Body of pancreas (tissue), 4 donors: ENCODE results near the gene ARRB1. TPM values are rescaled to one million over a fixed set of nuclear protein-coding genes. Genes with fewer than 3 reads are reported as not detected.

ENCODE experiments used
- ATAC-seq: fragments of 150-250 bp; one replicate; pipeline ENCODE4 v1.9.1; 2016
- DNase-seq, 4 donors: peaks; one replicate each; pipeline ENCODE4 v3.0.0-alpha.2; 2019
- H3K27ac ChIP-seq, 4 donors: fragments of 200-600 bp; sonication (generic); 1 replicate in 3 of 4; 2 replicates in 1 of 4; pipeline versions ENCODE4 v1.5.1 to v1.6.1; 2016 to 2019; ENCODE audit warnings: mild to moderate bottlenecking in 1 of 4, mixed read lengths in 1 of 4, moderate library complexity in 1 of 4
- H3K27me3 ChIP-seq, 2 donors: fragments of 200-600 bp; sonication (generic); one replicate each; pipeline ENCODE4 v1.6.0; 2016; ENCODE audit warnings: mild to moderate bottlenecking in 1 of 2
- H3K36me3 ChIP-seq, 2 donors: fragments of 200-600 bp; sonication (generic); replicated peaks in 1 of 2; 2 replicates each; pipeline ENCODE4 v1.5.1; 2016; ENCODE audit warnings: low read depth in 2 of 2; ENCODE audit not compliant: insufficient read depth in 1 of 2
- H3K4me1 ChIP-seq: fragments of 200-600 bp; sonication (generic); one replicate; pipeline ENCODE4 v1.6.0; 2016
- H3K4me3 ChIP-seq, 2 donors: fragments of 200-600 bp; sonication (generic); 1 replicate in 1 of 2; 2 replicates in 1 of 2; pipeline ENCODE4 v1.5.1; 2016 to 2019
- H3K9me3 ChIP-seq, 3 donors: fragments of 200-600 bp; sonication (generic); 1 replicate in 2 of 3; 2 replicates in 1 of 3; pipeline ENCODE4 v1.5.1; 2016
- POLR2A ChIP-seq, 3 donors: fragments of 450-650 bp; IDR thresholded peaks; one replicate each; pipeline ENCODE4 v1.6.1; 2016; ENCODE audit warnings: antibody characterized with exemption in 3 of 3, mild to moderate bottlenecking in 2 of 3
- WGBS, 2 donors: methylation state at CpG; one replicate each; pipeline ENCODE4 v1.1.5; 2017; 5-methylcytosine and 5-hydroxymethylcytosine counted together
- intact Hi-C: fragments of 100-400 bp; cut with DNase I; formaldehyde crosslinking; loops from one replicate; pipeline ENCODE4 v1.15.1; 2023
- total RNA-seq, 2 donors: library from RNA; depleted of rRNA; stranded (reverse); fragments of >200 nt; gene quantifications; one replicate each; pipeline ENCODE4 v1.1.0, GENCODE V29; 2016
- TF ChIP-seq, protein P1 (sequence below), 7 experiments: fragments of 450-650 bp in 4 of 7; fragments of 200-600 bp in 3 of 7; sonication (generic) in 3 of 7; IDR thresholded peaks; one replicate each; pipeline ENCODE4 v1.5.1; 2016 to 2019; ENCODE audit warnings: antibody characterized with exemption in 7 of 7

The ARRB1 gene
- total RNA-seq, 2 donors from 2014 or later = 41.0 to 54.1 TPM

DNA sequence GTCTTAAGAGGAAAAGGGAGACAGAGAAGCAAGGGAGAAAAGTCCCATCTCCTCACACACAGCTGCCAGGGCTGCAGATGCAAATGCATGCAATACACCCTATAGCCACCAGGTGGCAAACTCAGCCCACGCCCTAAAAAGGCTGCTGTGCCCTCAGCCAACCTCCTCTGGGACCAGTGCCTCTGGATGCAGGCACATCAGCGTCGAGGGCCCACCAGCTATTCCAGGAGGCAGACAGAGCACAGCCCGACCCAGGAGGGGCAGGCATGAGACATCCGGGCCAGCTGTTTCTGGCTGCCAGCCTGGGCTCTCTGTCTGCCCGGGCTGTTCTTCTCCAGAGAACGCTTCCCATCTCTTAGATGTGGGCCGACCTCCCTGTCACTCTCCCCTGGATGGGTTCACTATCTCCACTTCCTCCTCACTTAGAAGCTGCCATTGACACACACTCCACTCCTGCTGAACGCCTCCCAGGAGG, 71.2 kb downstream of the ARRB1 start:
- 36 to 56% methylated on average over 4 to 9 of the region's 9 CpGs for WGBS, 2 donors

DNA sequence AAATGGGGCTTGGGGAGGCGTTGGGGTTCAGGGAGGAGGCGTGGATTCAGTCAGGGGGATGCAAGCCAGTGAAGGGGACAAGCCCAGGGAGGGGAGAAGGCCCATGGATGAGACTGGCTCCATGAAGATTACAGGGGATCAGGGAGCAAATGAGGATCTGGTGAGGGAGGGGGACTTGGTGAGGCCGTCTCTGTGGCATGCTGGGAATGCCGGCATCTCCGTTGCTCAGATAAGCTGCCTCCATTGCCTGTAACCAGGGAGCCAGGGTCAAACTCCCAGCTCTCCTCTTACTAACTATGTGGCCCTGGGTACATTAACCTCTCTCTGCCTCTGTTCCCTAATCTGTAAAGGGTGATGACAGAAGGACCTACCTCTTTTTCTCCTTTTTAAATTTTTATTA, 72.2 kb downstream of the ARRB1 start:
- TF ChIP-seq, protein P1, sequence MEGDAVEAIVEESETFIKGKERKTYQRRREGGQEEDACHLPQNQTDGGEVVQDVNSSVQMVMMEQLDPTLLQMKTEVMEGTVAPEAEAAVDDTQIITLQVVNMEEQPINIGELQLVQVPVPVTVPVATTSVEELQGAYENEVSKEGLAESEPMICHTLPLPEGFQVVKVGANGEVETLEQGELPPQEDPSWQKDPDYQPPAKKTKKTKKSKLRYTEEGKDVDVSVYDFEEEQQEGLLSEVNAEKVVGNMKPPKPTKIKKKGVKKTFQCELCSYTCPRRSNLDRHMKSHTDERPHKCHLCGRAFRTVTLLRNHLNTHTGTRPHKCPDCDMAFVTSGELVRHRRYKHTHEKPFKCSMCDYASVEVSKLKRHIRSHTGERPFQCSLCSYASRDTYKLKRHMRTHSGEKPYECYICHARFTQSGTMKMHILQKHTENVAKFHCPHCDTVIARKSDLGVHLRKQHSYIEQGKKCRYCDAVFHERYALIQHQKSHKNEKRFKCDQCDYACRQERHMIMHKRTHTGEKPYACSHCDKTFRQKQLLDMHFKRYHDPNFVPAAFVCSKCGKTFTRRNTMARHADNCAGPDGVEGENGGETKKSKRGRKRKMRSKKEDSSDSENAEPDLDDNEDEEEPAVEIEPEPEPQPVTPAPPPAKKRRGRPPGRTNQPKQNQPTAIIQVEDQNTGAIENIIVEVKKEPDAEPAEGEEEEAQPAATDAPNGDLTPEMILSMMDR (IDR thresholded peaks at IDR 0.05) = no peak
- TF ChIP-seq POLR2A (IDR thresholded peaks at IDR 0.05) = no peak
- WGBS, 2 donors = 86 to 88% methylated on average over 5 of the region's 5 CpGs
- H3K4me3 ChIP-seq = no peak overlapping the region
- ATAC-seq (no peak), DNase-seq (peak in 1 of 4 donors; percentile 6)
- H3K4me1 ChIP-seq = no peaks in the 10 kb centered on the region
- H3K27ac ChIP-seq = no peak overlapping the region
- H3K9me3 ChIP-seq = no peaks in the 10 kb centered on the region
- peaks cover 0 to 13% of the 10 kb centered on the region in 2 donors for H3K36me3 ChIP-seq
- H3K27me3 ChIP-seq = no peaks in the 10 kb centered on the region
- intact Hi-C loops = no loop called here

More for the DNA sequence above, 71.2 kb downstream of the ARRB1 start:
- intact Hi-C loops = loop anchor here (5.0 to 10.0 kb wide), 2 partner anchors 102 to 255 kb away; no protein-coding TSS in a partner anchor
- Histone ChIP-seq H3K36me3 (peaks cover 0 to 13% of the 10 kb centered on the region in 2 donors), H3K27me3 (no peaks in the 10 kb centered on the region), H3K9me3 (no peaks in the 10 kb centered on the region), H3K4me3 (no peak overlapping the region), H3K4me1 (no peaks in the 10 kb centered on the region), H3K27ac (no peak overlapping the region)
- TF ChIP-seq, protein P1 (IDR thresholded peaks at IDR 0.05) = peak; percentile 81 to 97 (median 95)
- no peak for TF ChIP-seq POLR2A (IDR thresholded peaks at IDR 0.05)
- ATAC-seq (peak; percentile 78), DNase-seq (peak; percentile 77 to 82 (median 80))

DNA sequence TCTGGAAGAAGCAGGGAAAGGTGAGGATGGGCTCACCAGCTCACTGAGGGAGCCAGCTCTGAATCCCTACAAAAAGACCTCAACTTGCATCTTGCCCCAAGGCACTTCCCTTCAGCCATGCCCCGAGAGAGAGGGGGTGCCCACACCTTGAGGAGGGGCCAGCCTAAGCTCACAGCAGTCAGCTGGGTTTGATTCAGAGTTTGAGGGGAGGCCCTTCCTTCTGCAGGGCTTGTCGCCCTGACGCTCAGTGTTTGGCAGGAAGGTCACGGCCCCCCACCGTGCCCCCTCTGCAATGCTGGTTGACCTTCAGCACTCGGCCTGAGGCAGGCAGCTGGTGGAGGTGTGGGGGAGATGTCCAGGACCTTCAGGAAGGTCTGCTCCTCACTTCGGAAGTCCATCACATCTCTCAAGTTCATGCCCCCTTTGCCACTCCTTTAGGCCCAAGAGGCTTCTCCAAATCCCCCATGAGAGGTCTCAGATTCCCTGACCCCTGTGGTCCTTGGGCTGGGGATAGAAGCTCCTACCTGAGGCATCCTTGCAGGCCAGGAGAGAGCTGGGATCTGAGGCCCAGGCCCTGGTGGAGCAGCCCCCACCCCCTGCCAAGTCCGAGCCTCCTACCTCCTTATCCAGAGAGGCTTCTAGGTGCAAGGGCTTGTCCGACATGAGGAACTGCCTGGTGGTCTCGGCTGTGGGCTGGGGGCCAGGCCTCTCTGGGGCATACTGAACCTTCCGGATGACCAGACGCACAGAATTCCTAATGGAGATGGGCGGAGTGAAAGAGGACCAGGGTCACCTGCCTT, 73.3 kb downstream of the ARRB1 start:
- Histone ChIP-seq H3K27ac (no peak overlapping the region), H3K27me3 (no peaks in the 10 kb centered on the region), H3K4me3 (no peak overlapping the region), H3K4me1 (no peaks in the 10 kb centered on the region), H3K36me3 (peaks cover 0 to 13% of the 10 kb centered on the region in 2 donors), H3K9me3 (no peaks in the 10 kb centered on the region)
- intact Hi-C loops = no loop called here
- WGBS, 2 donors = 60 to 84% methylated on average over 4 to 13 of the region's 13 CpGs
- DNase-seq (peak in 1 of 4 donors; percentile 9), ATAC-seq (no peak)
- TF ChIP-seq, protein P1 (IDR thresholded peaks at IDR 0.05) = no peak
- TF ChIP-seq POLR2A (IDR thresholded peaks at IDR 0.05) = no peak

DNA sequence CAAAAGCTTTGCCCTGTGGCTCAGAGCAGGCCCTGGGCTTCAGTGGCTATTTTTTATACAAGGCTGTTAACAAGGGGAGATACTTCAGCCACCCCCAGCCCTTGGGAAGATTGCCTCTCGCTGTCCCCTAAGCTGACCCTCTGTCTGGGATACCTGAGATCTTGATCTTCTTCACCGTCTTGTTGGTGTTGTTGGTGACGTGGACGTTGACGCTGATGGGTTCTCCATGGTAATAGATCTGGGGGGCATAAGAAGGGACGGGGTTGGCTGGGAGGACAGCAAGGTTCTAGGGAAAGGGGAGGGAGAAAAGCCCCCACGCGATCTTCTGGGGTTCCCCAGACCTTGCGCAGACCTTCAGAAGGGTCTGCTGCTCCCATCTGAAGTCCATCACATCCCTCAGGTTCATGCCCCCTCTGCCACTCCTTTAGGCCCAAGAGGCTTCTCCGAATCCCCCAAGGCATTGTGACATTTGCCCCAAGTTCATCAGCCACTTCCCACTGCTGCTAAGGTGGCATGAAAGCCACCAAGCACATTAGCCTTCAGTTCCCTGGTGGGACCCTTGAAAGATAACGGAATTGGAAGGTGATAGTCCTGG, 74.2 kb downstream of the ARRB1 start:
- H3K4me3 ChIP-seq = no peak overlapping the region
- no peaks in the 10 kb centered on the region for H3K4me1 ChIP-seq
- H3K27ac ChIP-seq = no peak overlapping the region
- 94 to 97% methylated on average over 10 to 11 of the region's 11 CpGs for WGBS, 2 donors
- no peaks in the 10 kb centered on the region for H3K9me3 ChIP-seq
- ATAC-seq = no peak
- DNase-seq = peak in 2 of 4 donors; percentile 1 to 3
- H3K36me3 ChIP-seq = peaks cover 0 to 13% of the 10 kb centered on the region in 2 donors
- no peak for TF ChIP-seq POLR2A (IDR thresholded peaks at IDR 0.05)
- TF ChIP-seq, protein P1 (IDR thresholded peaks at IDR 0.05) = no peak
- intact Hi-C loops = no loop called here
- H3K27me3 ChIP-seq = no peaks in the 10 kb centered on the region
